Activated CD4-positive, alpha-beta T cell treated with anti-CD3 and anti-CD28 coated beads, Interleukin-10, Interleukin-2, amounts not matched to agents 100 ng/mL and 50 ng/mL, durations not matched to agents 16 hours and 8 hours (primary cell): Measurements from ENCODE around the gene TCN2.
A peak's percentile ranks its signal among the peaks of the same experiment; 100 is the strongest.
"Not testable (repeated sequence)": the region's sequence is repeated elsewhere in the genome, so short reads cannot be mapped to it uniquely, and the experiment has no call there.

Source experiments
- DNase-seq: peaks from one replicate; pipeline ENCODE4 v3.0.0-alpha.2; 2020

TCN2 gene

DNA sequence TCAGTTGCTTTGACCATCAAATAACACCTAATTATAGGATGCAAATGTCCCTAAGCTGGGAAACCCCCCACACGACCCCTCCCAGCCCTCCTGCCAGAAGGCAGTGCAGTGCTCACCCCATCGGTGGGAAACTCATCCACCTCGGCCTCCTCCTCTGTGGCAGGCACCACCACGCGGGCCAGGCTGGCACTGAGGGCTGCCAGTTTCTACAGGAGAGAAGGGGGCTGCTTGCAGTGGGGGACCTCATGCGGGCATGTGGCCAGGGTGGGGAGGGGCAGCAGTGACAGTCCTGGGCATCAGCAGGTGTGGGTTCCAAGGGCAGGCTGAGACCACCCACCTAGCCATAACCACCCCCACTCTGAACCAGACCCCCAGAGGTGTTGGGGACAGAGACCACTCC is 26.1 kb upstream of the TCN2 start:
- DNase-seq, result no peak

DNA sequence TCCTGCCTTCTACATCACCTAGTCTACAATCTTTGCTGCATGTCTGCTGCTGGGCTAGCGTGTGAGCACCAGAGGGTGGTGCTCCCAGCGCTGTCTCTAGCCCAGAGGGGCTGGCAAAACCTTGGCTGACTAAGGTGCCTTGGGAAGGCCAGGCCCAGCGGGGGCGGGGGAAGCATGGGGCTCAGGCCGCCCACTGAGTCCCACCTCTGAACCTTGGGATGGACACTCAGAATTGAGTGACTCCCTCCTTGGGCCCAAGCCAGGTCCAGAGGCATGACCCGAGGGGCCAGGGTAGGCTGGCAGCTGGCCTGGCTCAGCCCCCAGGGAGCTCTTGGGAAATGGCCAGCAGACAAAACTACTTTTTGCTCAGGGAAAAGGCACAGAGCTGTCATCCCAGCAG is 24.9 kb upstream of the TCN2 start:
- no peak for DNase-seq

DNA sequence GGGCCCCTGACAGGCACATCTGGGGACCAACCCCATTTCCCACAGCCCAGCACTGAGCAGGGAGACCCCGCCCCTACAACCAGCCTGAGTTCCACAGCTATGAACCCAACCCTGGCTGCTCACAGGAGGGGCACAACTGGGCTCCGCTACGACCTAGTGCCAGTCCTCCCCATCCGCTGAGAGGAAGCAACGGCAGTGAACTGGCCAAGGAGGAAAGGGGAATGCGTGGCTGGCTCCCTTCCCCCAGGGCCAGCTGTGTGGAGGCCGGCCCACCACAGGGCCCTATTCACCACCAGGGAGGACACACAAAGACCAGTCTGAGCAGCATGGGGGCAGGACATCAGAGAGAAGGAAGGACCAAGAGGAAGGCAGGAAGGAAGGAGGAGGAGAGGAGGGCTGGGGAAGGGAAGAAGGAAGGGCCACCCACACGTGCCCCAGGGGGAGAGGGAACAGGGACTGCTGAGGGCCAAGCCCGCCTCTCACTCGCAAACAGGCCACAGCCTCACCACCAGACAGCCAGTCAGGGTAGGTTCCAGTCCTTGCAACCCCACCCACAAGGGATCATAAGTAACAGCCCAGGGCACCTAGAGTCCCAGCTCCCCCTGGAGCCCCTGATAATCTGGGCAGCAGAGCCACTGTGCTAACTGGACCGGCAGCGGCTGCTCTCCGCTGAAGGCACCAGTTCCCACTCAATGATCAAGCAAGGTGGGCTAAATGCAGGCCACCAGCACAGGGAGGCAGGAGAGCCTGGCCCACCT is 24.0 kb upstream of the TCN2 start:
- no peak for DNase-seq

DNA sequence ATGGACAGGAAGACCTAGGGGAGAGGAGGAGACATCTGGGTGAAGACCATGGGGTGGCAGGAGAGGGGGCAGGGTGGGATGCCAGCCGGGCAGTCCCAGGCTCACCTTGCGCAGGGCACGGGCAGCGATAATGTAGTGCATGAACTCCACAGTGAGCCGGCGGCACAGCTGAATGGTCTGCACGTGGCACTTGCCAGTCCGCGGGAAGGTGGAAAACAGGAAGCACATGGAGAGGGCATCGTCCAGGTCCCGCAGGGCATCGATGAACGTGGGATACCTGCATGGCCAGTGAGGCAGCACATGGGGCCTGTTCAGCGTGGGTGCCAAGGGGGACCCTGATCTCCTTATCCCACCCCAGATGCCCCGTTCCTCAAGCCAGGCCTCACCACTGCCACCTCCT is 22.5 kb upstream of the TCN2 start:
- no peak for DNase-seq

DNA sequence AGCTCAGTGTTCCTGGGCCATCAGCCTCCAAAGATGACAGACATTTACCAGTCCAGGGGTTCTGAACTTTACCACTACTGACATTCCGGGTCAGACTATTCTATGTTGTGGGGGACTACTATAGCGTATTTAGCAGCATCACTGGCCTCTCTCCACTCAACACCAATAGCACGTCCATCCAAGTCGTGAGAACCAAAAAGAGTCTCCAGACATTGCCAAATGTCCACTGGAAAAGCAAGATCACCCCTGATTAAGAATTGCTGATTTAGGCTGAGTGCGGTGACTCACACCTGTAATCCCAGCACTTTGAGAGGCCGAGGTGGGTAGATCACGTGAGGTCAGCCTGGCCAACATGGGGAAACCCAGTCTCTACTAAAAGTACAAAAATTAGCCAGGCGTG is 20.6 kb upstream of the TCN2 start:
- DNase-seq, result no peak

DNA sequence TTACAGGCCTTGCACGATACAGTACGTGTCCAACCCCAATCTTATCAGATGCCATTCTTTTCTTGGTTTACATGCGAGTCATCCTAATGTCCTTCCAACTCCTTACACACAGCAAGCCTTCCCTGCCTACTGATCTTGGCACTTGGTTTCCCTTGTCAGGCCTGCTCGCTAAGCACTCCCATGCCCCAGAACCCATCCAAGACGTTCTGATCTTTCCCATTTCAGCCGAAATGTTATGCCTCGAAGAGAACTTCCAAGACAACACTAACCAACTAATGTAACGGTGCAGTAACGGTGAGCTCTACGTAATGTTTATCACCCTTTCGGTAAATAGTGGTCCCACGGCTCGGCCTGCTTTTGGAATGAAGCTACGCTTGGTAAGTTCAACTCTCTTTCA is 15.8 kb upstream of the TCN2 start:
- no peak for DNase-seq

DNA sequence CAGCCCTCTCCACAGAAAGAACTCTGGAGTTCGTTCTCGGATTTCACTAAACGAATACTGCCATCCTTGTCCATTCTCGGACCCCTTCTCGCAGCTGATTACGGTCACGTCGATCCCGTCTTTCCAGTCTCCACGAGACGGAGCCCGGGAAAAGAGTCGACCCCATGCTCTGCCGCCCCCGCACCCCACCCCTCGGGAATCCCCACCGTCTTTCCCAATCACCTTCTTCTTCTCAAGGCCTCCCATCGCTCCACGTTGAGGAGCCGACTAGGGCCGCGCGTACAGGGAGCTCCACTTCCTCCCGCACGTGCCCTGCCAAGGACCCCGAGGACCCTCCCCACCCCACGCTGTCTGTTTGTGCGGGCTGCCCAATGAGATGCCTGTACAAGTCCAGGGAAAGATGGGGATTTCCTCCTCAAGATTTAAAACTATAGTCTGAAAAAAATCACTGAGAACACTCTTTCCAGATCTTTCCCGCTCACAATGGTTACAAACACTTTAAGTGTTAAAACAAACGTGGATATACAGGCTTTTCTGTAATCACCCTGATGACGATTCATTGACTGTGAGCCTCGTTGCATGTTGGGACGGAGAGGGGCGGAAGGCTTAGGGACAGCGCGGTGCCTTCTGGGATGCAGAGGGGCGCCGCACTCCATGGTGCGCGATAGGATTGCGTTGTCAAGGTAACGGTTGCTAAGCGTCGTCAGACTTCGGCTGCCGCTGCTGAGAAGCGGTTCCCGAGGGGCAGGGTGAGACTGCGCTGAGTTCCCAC is 15.2 kb upstream of the TCN2 start, which contains the start of gene PES1:
Gene PES1 (minus strand): TSS at position 323 of the 772 bp plus-strand sequence. CDS start 77 bp downstream, at position 246.
- DNase-seq, result peak; percentile 97

DNA sequence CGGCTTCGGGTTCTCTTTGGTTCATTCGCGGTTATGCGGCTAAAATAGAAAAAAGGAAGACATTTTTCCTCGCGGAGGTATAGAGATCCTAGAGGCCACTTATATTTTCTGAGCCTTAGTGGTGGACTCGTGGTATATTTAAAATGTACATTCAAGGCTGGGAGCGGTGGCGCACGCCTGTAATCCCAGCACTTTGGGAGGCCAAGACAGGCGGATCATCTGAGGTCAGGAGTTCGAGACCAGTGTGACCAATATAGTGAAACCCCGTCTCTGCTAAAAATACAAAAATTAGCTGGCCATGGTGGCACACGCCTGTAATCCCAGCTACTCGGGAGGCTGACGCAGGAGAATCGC is 14.6 kb upstream of the TCN2 start:
- DNase-seq, result not testable (repeated sequence)

DNA sequence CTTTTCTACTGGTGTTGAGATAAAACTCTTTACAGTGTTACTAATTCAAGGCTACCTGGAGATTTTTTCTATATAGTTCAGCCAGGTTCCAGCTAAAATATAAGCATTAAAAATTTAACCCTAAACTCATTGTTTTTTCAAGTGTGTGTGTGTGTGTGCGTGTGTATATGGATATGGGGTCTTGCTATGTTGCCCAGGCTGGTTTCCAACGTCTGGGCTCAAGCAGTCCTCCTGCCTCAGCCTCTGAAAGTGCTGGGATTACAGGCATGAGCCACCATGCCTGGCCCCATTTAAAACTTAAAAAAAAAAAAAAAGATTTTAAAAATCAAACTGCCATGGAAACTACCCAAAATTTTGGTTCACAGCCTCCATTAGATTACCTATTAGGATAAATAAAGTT is 10.8 kb upstream of the TCN2 start:
- DNase-seq, result no peak

DNA sequence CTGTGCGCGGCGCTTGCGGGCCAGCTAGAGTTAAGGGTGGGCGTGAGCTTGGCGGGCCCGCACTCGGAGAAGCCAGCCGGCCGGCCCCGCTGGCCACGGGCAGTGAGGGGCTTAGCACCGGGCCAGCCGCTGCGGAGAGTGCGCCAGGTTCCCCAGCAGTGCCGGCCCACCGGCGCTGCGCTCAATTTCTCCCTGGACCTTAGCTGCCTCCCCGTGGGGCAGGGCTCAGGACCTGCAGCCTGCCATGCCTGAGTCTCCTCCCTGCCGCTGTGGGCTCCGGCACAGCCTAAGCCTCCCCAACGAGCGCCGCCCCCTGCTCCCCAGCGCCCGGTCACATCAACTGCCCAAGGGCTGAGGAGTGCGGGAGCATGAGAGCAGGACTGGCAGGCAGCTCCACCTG is 10.1 kb upstream of the TCN2 start:
- DNase-seq, result no peak

DNA sequence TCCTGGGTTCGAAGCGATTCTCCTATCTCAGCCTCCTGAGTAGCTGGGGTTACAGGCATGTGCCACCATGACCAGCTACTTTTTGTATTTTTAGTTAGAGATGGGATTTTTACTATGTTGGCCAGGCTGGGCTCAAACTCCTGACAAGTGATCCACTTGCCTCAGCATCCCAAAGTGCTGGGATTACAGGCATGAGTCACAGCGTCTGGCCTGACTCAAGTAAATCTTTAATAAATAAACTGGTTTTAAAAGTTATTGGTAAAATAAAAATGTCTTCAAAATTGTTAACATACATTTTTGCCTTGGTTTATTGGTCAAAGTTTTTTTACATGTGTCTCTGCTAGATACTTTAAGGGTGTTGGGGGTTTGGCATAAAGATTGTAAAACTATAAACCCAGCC is 8.0 kb upstream of the TCN2 start:
- no peak for DNase-seq

DNA sequence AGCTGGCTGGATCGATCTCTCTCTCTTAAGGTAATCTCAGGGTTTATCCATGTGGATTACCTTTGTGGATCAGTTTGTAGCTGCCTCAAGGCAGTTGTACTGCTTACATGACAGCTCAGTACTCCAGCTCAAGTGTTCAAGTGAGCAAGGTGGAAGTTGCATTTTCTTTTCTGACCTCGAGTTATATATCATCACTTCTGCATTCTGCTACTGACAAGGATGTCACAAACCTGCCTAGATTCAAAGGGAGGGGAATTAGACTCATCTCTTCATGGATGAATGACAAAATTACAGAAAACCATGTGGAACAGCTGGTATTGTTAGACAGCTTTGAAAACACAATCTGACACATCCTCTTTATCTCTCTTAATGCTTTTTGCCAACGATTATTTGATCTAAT is 6.1 kb upstream of the TCN2 start:
- DNase-seq, result no peak

DNA sequence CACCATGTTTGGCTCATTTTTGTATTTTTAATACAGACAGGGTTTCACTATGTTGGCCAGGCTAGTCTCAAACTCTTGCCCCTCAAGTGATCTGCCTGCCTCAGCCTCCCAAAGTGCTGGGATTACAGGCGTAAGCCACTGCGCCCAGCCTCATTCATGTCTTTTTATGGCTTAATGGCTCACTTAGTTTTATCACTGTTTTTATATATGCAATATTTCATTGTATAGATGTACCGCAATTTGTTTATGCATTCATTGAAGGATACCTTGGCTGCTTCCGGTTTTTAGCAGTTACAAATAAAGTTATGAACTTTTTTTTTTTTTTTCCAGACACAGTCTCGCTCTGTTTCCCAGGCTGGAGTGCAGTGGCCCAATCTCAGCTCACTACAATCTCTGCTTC is 5.5 kb upstream of the TCN2 start:
- DNase-seq, result no peak

DNA sequence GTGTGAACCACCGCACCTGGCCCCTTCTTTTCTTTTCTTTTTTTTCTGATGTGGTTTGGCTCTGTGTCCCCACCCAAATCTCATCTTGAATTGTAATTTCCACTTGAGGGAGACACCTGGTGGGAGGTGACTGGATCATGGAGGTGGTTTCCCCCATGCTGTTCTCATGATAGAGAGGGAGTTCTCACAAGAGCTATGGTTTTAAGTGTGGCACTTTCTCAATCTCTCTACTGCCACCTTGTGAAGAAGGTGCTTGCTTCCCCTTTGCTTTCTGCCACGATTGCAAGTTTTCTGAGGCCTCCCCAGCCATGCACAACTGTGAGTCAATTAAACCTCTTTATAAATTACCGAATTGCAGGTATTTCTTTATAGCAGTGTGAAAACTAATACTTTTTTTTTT is 4.9 kb upstream of the TCN2 start:
- peak; percentile 39 for DNase-seq

DNA sequence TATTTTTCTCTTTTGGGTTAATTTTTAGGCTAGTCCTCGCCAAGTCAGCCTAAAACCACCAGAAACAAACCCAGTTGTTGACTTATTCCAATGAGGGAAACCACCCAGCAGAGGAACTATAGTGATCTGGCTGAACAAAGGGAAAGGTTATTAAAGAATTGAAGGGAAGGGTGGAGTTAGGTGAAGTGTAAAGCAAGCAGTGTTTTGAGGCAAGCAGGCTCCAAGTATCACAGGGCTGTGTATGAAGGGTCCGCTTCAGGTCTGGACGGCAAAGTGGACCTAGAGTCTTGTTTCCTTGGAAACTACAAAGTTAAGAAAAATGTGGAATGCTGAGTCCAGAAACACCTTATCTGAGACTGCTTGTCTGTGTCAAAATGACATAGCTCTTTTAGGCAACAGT is 3.2 kb upstream of the TCN2 start:
- DNase-seq, result no peak

DNA sequence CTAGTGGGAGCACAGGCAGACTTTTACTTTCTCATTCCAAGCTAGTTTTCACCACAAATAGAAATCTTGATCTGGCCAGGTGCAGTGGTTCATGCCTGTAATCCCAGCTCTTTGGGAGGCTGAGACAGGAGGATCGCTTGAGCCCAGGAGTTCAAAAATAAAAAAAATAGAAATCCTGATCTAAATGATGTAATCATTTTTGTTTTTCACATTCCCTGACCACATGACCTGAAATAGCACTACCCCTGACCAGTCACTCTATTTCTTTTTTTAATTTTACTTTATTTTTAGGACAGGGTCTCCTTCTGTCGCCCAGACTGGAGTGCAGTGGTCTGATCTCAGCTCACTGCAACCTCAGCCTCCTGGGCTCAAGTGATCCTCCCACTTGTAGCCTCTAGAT is 2.3 kb upstream of the TCN2 start:
- DNase-seq, result no peak

DNA sequence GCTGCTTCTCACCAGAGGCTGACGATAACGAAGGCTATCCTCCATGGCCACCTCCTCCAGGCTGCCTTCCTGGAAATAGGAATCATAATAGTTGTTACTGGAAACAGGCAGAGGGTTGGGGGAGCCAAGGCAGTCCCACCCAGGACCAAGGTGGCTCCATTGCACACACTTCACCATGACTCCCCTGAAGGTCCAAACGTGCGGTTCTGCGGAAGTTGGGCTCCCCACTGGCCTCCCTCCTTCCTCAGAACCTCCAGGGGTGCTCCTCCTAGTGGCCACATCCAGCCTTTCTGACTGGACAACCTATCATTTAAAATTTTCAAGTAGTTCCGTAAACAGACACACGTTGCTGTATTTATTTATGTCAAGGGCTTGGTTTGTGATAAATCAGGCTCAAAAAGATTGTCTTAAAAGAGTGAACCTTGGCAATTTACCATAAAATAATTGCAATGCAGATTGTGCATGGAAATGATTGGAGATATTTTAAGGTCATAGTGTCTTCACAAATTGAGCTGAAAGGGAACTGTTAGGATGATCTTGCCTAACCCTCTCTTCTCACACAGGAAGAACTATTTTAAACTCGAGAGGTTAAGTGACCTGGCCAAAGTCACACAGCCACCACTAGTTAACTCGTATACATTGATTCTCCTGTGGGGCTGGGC is 1.4 kb upstream of the TCN2 start:
- peak; percentile 58 for DNase-seq

DNA sequence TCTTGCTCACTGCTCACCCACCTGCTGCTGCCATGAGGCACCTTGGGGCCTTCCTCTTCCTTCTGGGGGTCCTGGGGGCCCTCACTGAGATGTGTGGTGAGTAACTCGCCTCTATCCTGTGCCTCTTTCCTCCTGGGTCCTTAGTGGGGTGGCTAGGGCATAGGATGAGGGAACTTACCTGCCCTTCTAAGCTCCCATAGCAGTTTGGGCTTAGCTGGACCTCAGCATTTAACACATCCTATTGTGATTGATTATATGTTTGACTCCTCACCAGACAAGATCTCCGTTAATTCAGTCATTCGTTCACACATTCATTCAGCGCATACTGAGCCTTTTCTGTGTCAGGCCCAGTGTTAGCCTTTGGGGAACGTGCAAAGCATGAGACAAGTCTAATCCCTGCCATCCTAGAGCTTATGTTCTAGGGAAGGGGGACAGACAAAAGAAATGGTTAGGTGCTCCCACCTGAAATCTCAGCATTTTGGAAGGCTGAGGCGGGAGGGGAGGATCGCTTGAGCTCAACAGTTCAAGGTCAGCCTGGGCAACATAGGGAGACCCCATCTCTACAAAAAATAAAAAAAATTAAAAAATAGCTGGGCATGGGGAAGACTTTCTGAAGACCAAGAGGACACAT is 441 bp downstream of the TCN2 start:
- no peak for DNase-seq

DNA sequence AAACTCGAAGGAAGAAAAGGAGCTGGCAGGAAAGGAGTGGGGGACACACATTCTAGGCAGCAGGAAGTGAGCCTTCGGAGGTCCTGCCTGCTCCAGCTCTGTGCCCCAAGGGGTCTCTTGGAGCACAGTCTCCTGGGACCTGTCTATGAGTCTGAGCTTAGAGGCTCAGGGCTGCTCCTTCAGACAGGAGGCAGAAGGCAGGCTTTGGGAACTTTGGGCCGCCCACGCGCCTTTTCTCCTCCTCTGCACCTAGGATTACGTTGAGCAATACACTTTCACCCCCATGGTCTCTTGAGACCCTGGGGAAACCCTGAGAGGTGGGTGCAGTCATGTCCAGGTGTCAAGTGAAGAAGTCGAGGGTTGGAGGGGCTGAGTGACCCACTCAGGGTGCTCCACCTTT is 965 bp downstream of the TCN2 start:
- no peak for DNase-seq

DNA sequence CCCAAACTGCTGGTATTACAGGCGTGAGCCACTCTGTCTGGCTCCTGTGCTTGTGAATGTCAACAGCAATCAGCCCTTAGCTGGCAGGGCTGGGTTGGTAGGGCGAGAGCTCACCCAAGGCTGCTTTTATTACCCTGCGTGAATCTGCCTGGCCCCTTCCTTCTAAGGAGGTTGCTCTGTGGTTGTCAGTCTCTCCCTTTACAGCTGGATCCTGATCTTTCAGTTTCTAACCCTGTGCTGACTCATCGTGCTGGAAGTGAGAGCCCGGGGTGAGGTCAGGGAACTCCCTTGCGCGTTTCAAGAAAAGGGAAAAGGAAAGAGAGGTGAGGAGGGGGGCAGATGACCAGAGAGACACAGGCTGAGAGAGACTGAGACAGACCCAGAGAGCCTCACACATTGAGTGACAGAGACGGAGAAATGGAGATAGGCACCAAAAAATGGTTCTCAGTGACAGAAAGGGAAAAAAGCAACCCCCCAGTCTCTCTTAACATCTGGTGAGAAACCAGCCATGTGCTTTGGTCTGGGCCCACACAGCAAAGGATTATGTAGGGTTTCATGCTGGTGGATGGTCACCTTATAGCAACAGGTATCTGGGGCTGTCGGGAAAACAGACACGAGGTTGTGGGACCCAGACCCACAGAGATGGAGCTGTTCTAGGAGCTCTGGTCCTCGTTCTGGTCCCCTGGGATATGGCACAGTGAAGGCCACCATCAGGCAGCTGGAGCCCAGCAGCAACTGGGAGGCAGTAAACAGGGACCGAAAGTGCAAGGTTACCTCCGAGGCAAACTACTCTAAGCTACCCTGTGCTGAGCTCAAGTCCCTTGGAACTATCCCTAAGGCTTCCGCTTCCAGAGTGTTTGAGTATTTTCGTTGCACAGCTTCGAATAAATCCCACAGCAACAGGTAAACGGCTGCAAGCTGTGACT is 2.5 kb downstream of the TCN2 start:
- peak; percentile 78 for DNase-seq

DNA sequence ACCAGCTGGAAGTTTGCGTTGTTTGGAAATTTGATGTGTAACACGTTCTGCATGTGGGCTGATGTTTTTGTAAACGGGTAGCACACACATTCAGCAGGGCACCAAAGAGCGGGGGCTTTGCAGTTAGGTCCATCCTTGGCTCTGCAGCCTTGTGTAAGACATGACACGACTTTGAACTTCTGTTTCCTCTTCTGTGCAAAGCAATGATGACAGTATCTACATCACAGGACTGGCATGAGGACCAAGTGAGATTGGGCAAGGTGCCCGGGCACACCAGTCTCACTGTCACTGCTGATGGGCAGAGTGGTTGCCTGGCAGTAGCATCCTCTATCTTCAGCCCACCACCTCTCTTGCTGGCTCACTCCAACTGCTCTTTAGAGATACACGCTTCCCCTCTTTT is 3.3 kb downstream of the TCN2 start:
- DNase-seq, result no peak

DNA sequence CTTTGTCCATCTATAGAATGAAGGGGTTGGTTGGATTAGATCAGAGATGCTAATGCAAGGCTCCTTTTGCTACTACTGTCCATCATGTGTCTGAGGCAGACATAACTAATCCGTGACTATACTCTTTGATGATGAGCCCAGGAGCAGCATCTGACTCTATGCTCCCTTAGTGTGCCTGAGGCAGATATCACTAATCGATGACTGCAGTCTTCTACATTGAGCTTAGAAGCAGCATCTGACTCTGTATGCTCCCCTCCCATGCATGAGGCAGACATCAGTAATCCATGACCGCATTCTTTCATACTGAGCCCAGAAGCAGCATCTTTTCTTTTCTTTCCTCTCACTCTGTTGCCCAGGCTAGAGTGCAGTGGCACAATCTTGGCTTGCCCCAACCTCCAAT is 4.2 kb downstream of the TCN2 start:
- DNase-seq, result no peak

DNA sequence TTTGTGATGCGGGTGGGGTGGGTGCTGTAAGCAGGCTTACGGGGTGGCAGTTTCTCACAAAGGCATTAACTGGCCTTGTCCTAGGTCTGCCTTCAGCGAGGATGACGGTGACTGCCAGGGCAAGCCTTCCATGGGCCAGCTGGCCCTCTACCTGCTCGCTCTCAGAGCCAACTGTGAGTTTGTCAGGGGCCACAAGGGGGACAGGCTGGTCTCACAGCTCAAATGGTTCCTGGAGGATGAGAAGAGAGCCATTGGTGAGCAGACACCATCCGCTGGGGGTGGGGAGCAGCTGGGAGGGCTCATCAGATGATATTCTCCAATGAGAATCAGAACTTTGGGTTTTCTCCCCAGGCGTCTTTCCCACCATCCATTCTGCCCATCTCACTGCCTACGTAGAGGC is 5.8 kb downstream of the TCN2 start:
- DNase-seq, result no peak
